ENCODE results near the gene TMEFF2. TPM values are rescaled to one million over a fixed set of nuclear protein-coding genes. Genes with fewer than 3 reads are reported as not detected.

TMEFF2 gene
- total and polyA plus RNA-seq, 10 of the 15 experiments (the other 5 are each of a cell fraction or from before 2014, with no cell fraction given), result not detected

GRCh38 chr2:191941376-191941929 lies 253.3 kb downstream of the TMEFF2 start:
- ATAC-seq, result no peak
- Histone ChIP-seq H3K9ac (ENCODE audit: control insufficient read depth, insufficient read depth, low read length) (no peak overlapping the region), H3K27ac (ENCODE audit: control insufficient read depth, insufficient read depth) (no peak overlapping the region), H4K20me1 (ENCODE audit: control insufficient read depth, insufficient read depth) (no peaks in the 10 kb centered on the region), H3K79me2 (ENCODE audit: control insufficient read depth, insufficient read depth, low read length) (no peaks in the 10 kb centered on the region), H3K27me3 (replicated peaks in 1 of 2; ENCODE audit: control insufficient read depth in 2 of 2, insufficient read depth in 2 of 2, low read length in 1 of 2) (no peaks in the 10 kb centered on the region), H3K36me3 (ENCODE audit: control insufficient read depth in 2 of 2, insufficient read depth in 2 of 2, low read length in 1 of 2) (no peaks in the 10 kb centered on the region), H3K4me1 (ENCODE audit: control insufficient read depth, insufficient read depth, low read length) (no peaks in the 10 kb centered on the region), H3K4me2 (ENCODE audit: control insufficient read depth, insufficient read depth) (no peak overlapping the region), H3K4me3 (no peak overlapping the region), H2AFZ (ENCODE audit: control insufficient read depth, low read depth, low read length) (no peak overlapping the region), H3K9me3 (replicated peaks; ENCODE audit: control insufficient read depth, insufficient read depth, low read length) (no peaks in the 10 kb centered on the region)
- no peak for TF ChIP-seq GATAD2B (conservative IDR thresholded peaks at IDR 0.05; ENCODE audit: low read depth)
- no peak for TF ChIP-seq USF1 (IDR thresholded peaks at IDR 0.05; ENCODE audit: borderline replicate concordance, extremely low read length, insufficient read depth, low read depth, low read length)
- no peak for TF ChIP-seq TCF12 (IDR thresholded peaks at IDR 0.05; ENCODE audit: low read depth, low read length)
- TF ChIP-seq IKZF1 (conservative IDR thresholded peaks at IDR 0.05), result no peak
- no peak for TF ChIP-seq PAX8 (IDR thresholded peaks at IDR 0.05)
- POLR2A ChIA-PET, result no interaction called here
- no peak for DNase-seq (ENCODE audit: low read depth, low spot score)
- BruUV-seq (replicated peaks), result no TSS peak
- SMC1A ChIA-PET (ENCODE audit: uncharacterized antibody, unreplicated experiment), result interaction anchor here (1.5 to 4.0 kb wide), 3 partner anchors 10 to 16 kb away, joined by 3 to 20 read pairs (median 9); no protein-coding TSS in a partner anchor
- 49% methylated on average over 3 of the region's 3 CpGs for WGBS (ENCODE audit: insufficient coverage, insufficient replicate concordance, low lambda C conversion rate, missing lambda C conversion rate)
- CTCF ChIA-PET, result interaction anchor here (1.2 to 1.4 kb wide), 2 partner anchors 59 to 221 kb away, joined by 3 read pairs; no protein-coding TSS in a partner anchor
- FAIRE-seq, result no peak
- intact Hi-C loops (cut with micrococcal nuclease; ENCODE audit: unreplicated experiment), result no loop called here
- RAD21 ChIA-PET (ENCODE audit: unreplicated experiment), result no interaction called here
- in situ Hi-C loops (cut with MboI), result no loop called here

GRCh38 chr2:191938779-191939178 lies 256.0 kb downstream of the TMEFF2 start:
- H3K27ac ChIP-seq (ENCODE audit: control insufficient read depth, insufficient read depth), result no peak overlapping the region
- RAD21 ChIA-PET (ENCODE audit: unreplicated experiment), result interaction anchor here (1.3 to 1.5 kb wide), 2 partner anchors 12 to 224 kb away, joined by 3 to 4 read pairs; no protein-coding TSS in a partner anchor
- peaks cover 1% of the 10 kb centered on the region; the same call in 1 of the 2 replicates for H3K4me1 ChIP-seq (ENCODE audit: control insufficient read depth, insufficient read depth, low read length)
- ATAC-seq (no peak), DNase-seq (ENCODE audit: low read depth, low spot score) (no peak), FAIRE-seq (no peak)
- no peak overlapping the region for H3K4me2 ChIP-seq (ENCODE audit: control insufficient read depth, insufficient read depth)
- no peaks in the 10 kb centered on the region for H4K20me1 ChIP-seq (ENCODE audit: control insufficient read depth, insufficient read depth)
- in situ Hi-C loops (cut with MboI), result no loop called here
- H3K9ac ChIP-seq (ENCODE audit: control insufficient read depth, insufficient read depth, low read length), result no peak overlapping the region
- no peaks in the 10 kb centered on the region; the same call in 2 of the 3 replicates for H3K9me3 ChIP-seq (replicated peaks; ENCODE audit: control insufficient read depth, insufficient read depth, low read length)
- no peak overlapping the region for H3K4me3 ChIP-seq
- POLR2A ChIA-PET, result interaction anchor here (1.1 to 1.3 kb wide), 2 partner anchors 12 to 15 kb away, joined by 3 to 4 read pairs; no protein-coding TSS in a partner anchor
- CTCF ChIA-PET, result interaction anchor here (0.6 to 1.2 kb wide), 4 partner anchors 10 to 127 kb away, joined by 3 to 5 read pairs (median 3); no protein-coding TSS in a partner anchor
- no peaks in the 10 kb centered on the region for H3K36me3 ChIP-seq (ENCODE audit: control insufficient read depth in 2 of 2, insufficient read depth in 2 of 2, low read length in 1 of 2)
- no peak overlapping the region for H2AFZ ChIP-seq (ENCODE audit: control insufficient read depth, low read depth, low read length)
- no peaks in the 10 kb centered on the region for H3K79me2 ChIP-seq (ENCODE audit: control insufficient read depth, insufficient read depth, low read length)
- no TSS peak for BruUV-seq (replicated peaks)
- 0% methylated on average over 1 of the region's 1 CpG for WGBS (ENCODE audit: insufficient coverage, insufficient replicate concordance, low lambda C conversion rate, missing lambda C conversion rate)
- SMC1A ChIA-PET (ENCODE audit: uncharacterized antibody, unreplicated experiment), result interaction anchor here (0.8 to 1.8 kb wide), 7 partner anchors 9 to 91 kb away, joined by 3 to 6 read pairs (median 3); no protein-coding TSS in a partner anchor
- no peaks in the 10 kb centered on the region for H3K27me3 ChIP-seq (replicated peaks in 1 of 2; ENCODE audit: control insufficient read depth in 2 of 2, insufficient read depth in 2 of 2, low read length in 1 of 2)
- intact Hi-C loops (cut with micrococcal nuclease; ENCODE audit: unreplicated experiment), result no loop called here
- TF ChIP-seq CEBPB (IDR thresholded peaks at IDR 0.05; ENCODE audit: borderline replicate concordance in 1 of 2, low read depth in 2 of 2, low read length in 2 of 2) (no peak), RAD51 (IDR thresholded peaks at IDR 0.05) (no peak), TARDBP (IDR thresholded peaks at IDR 0.05; ENCODE audit: borderline replicate concordance) (no peak), BCL3 (IDR thresholded peaks at IDR 0.05; ENCODE audit: borderline replicate concordance, insufficient read depth, low read depth, low read length, poor library complexity, severe bottlenecking) (no peak), NBN (IDR thresholded peaks at IDR 0.05) (no peak), MEF2A (IDR thresholded peaks at IDR 0.05; ENCODE audit: insufficient read depth, low read depth, low read length) (no peak), E2F4 (IDR thresholded peaks at IDR 0.05; ENCODE audit: low read depth, low read length) (no peak), NFYB (IDR thresholded peaks at IDR 0.05; ENCODE audit: insufficient read depth, low read depth, low read length) (no peak), JUND (IDR thresholded peaks at IDR 0.05; ENCODE audit: low read depth, low read length) (no peak)
